ENCODE measurements around the gene E2F7. TPM values are rescaled to one million over a fixed set of nuclear protein-coding genes. Genes with fewer than 3 reads are reported as not detected.

The E2F7 gene
- total and polyA plus RNA-seq, 2 of the 13 experiments (the other 11 are each of a cell fraction or from before 2014, with no cell fraction given), result 1.7 to 7.3 TPM

DNA sequence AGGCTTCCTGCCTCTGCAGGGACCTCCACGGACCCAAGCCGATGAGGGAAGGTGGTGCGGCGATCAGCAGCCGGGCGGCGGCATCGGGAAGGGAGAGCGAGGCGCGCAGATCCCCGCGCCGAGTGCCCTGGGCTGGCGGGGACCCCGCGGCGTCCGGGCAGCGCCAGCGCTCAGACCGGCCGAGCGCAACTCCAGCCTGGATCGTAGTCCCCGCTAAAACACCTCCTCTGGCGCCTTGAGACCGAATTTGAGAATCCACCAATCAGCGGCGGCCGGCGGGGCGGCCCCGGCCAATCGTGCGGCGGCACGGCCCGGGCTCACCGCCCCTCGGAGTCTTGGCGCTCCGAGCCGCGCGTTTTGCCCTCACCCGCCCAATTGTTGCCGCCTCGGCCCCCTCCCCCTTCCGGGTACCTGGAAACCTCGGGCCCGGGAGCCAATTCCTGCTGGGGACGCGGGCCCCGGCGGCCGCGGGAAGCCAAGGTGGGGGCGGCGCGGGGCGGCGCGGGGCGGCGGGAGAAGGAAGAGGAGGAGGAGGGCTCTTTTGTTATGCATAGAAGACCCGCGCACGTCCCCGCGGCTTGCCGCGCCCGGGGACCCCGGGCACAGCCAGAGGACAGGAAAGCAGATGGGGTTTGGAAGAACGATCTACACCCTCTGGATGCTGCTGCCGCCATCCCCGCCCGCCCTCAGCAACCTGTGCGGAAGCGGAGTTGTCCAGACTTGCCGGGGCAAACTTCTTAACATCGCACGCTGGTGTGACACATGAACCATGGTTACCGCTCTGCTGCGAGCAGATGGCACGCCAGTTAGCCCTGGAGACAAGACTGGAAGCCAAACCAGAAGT lies at the start of gene E2F7 (continued):
- TF ChIP-seq, protein P1, sequence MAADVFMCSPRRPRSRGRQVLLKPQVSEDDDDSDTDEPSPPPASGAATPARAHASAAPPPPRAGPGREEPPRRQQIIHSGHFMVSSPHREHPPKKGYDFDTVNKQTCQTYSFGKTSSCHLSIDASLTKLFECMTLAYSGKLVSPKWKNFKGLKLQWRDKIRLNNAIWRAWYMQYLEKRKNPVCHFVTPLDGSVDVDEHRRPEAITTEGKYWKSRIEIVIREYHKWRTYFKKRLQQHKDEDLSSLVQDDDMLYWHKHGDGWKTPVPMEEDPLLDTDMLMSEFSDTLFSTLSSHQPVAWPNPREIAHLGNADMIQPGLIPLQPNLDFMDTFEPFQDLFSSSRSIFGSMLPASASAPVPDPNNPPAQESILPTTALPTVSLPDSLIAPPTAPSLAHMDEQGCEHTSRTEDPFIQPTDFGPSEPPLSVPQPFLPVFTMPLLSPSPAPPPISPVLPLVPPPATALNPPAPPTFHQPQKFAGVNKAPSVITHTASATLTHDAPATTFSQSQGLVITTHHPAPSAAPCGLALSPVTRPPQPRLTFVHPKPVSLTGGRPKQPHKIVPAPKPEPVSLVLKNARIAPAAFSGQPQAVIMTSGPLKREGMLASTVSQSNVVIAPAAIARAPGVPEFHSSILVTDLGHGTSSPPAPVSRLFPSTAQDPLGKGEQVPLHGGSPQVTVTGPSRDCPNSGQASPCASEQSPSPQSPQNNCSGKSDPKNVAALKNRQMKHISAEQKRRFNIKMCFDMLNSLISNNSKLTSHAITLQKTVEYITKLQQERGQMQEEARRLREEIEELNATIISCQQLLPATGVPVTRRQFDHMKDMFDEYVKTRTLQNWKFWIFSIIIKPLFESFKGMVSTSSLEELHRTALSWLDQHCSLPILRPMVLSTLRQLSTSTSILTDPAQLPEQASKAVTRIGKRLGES (CRISPR knock-in tag; IDR thresholded peaks at IDR 0.05; ENCODE audit: borderline replicate concordance), result no peak
- TF ChIP-seq, protein P2, sequence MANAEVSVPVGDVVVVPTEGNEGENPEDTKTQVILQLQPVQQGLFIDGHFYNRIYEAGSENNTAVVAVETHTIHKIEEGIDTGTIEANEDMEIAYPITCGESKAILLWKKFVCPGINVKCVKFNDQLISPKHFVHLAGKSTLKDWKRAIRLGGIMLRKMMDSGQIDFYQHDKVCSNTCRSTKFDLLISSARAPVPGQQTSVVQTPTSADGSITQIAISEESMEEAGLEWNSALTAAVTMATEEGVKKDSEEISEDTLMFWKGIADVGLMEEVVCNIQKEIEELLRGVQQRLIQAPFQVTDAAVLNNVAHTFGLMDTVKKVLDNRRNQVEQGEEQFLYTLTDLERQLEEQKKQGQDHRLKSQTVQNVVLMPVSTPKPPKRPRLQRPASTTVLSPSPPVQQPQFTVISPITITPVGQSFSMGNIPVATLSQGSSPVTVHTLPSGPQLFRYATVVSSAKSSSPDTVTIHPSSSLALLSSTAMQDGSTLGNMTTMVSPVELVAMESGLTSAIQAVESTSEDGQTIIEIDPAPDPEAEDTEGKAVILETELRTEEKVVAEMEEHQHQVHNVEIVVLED (CRISPR knock-in tag; IDR thresholded peaks at IDR 0.05; ENCODE audit: borderline replicate concordance), result no peak
- no peak for TF ChIP-seq ZNF207 (IDR thresholded peaks at IDR 0.05; ENCODE audit: borderline replicate concordance)
- TF ChIP-seq, protein P3, sequence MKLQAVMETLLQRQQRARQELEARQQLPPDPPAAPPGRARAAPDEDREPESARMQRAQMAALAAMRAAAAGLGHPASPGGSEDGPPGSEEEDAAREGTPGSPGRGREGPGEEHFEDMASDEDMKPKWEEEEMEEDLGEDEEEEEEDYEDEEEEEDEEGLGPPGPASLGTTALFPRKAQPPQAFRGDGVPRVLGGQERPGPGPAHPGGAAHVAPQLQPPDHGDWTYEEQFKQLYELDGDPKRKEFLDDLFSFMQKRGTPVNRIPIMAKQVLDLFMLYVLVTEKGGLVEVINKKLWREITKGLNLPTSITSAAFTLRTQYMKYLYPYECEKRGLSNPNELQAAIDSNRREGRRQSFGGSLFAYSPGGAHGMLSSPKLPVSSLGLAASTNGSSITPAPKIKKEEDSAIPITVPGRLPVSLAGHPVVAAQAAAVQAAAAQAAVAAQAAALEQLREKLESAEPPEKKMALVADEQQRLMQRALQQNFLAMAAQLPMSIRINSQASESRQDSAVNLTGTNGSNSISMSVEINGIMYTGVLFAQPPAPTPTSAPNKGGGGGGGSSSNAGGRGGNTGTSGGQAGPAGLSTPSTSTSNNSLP (IDR thresholded peaks at IDR 0.05; ENCODE audit: low read depth, low read length), result no peak
- TF ChIP-seq, protein P4, sequence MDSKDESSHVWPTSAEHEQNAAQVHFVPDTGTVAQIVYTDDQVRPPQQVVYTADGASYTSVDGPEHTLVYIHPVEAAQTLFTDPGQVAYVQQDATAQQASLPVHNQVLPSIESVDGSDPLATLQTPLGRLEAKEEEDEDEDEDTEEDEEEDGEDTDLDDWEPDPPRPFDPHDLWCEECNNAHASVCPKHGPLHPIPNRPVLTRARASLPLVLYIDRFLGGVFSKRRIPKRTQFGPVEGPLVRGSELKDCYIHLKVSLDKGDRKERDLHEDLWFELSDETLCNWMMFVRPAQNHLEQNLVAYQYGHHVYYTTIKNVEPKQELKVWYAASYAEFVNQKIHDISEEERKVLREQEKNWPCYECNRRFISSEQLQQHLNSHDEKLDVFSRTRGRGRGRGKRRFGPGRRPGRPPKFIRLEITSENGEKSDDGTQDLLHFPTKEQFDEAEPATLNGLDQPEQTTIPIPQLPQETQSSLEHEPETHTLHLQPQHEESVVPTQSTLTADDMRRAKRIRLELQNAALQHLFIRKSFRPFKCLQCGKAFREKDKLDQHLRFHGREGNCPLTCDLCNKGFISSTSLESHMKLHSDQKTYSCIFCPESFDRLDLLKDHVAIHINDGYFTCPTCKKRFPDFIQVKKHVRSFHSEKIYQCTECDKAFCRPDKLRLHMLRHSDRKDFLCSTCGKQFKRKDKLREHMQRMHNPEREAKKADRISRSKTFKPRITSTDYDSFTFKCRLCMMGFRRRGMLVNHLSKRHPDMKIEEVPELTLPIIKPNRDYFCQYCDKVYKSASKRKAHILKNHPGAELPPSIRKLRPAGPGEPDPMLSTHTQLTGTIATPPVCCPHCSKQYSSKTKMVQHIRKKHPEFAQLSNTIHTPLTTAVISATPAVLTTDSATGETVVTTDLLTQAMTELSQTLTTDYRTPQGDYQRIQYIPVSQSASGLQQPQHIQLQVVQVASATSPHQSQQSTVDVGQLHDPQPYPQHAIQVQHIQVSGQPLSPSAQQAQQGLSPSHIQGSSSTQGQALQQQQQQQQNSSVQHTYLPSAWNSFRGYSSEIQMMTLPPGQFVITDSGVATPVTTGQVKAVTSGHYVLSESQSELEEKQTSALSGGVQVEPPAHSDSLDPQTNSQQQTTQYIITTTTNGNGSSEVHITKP (CRISPR knock-in tag; IDR thresholded peaks at IDR 0.05; ENCODE audit: low read depth), result no peak
- TF ChIP-seq, protein P5, sequence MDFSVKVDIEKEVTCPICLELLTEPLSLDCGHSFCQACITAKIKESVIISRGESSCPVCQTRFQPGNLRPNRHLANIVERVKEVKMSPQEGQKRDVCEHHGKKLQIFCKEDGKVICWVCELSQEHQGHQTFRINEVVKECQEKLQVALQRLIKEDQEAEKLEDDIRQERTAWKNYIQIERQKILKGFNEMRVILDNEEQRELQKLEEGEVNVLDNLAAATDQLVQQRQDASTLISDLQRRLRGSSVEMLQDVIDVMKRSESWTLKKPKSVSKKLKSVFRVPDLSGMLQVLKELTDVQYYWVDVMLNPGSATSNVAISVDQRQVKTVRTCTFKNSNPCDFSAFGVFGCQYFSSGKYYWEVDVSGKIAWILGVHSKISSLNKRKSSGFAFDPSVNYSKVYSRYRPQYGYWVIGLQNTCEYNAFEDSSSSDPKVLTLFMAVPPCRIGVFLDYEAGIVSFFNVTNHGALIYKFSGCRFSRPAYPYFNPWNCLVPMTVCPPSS (IDR thresholded peaks at IDR 0.05), result no peak
- peak; percentile 74; the same call in 1 of the 2 replicates for TF ChIP-seq ZFY (CRISPR knock-in tag; IDR thresholded peaks at IDR 0.05)
- no peak for TF ChIP-seq JUN (CRISPR knock-in tag; IDR thresholded peaks at IDR 0.05)
- no peak for TF ChIP-seq AGO2 (optimal IDR thresholded peaks at IDR 0.05; ENCODE audit: low read depth, low read length)
- TF ChIP-seq ZNF12 (CRISPR knock-in tag; IDR thresholded peaks at IDR 0.05), result no peak
- no peak for TF ChIP-seq KLF15 (CRISPR knock-in tag; IDR thresholded peaks at IDR 0.05; ENCODE audit: borderline replicate concordance)
- TF ChIP-seq NFKB2 (CRISPR knock-in tag; IDR thresholded peaks at IDR 0.05; ENCODE audit: borderline replicate concordance), result 0 out of 2 replicates have a peak, but pooled peaks have one; percentile 22
- TF ChIP-seq, protein P6, sequence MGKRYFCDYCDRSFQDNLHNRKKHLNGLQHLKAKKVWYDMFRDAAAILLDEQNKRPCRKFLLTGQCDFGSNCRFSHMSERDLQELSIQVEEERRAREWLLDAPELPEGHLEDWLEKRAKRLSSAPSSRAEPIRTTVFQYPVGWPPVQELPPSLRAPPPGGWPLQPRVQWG (CRISPR knock-in tag; IDR thresholded peaks at IDR 0.05; ENCODE audit: borderline replicate concordance, low read depth), result no peak
- no peak for TF ChIP-seq SMYD3 (CRISPR knock-in tag; IDR thresholded peaks at IDR 0.05)
